RWPE1 (cell line): ENCODE data around the gene HES5.

Experiments used
- CTCF ChIA-PET: fragments of 350-600 bp; sonication (Branson Sonifier 250); formaldehyde crosslinking; extraction: SDS; loops from one replicate; lab custom pipeline; 2021; lab: Yijun Ruan, JAX
- POLR2A ChIA-PET: fragments of 400-600 bp; formaldehyde crosslinking; extraction: SDS; loops from one replicate; lab custom pipeline; 2020; ENCODE audit warnings: antibody characterized with exemption; ENCODE audit not compliant: low non-redundant PET; lab: Yijun Ruan, JAX
- DNase-seq: peaks from one replicate; pipeline ENCODE4 v3.0.0; 2012; ENCODE audit warnings: low spot score
- H3K27ac ChIP-seq: fragments of 450-650 bp; 2 replicates; pipeline ENCODE4 v1.5.1; 2017
- TF ChIP-seq, protein P1 (sequence below): fragments of 450-650 bp; conservative IDR thresholded peaks from 2 replicates; pipeline ENCODE4 v1.5.1; 2017; ENCODE audit warnings: low read depth, mild to moderate bottlenecking

The HES5 gene

DNA sequence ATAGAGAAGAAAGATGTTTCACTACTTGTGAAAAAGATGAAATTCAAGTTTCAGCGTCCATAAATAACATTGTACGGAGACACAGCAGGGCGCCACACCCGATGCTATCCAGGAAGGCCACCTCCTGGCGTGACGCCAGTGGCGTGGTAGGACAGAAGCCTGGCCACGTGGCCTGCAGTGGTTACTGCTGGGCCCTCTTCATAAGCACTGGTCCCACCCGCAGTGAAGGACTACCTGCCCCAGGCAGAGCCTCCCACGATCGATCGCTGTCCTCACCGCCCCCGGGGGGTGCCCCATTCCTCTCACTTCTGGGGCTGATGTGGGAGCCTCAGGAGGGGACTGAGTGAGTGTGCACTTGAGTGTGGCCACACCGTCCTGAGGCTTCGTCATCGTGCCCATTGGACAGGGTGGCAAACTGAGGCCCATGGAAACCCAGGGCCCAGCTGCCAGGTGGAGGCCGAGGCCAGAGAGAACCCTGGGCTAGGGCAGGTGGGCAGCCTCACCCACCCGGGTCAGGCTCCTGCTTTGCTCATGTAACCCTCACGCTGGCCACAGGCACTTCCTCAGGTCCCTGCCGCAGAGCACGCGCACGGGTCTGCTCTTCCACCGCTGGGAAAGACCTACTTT, 11.7 kb upstream of the HES5 start:
- peak overlapping the region; percentile 83 for H3K27ac ChIP-seq
- ChIA-PET POLR2A (interaction anchor here (0.6 kb wide), 1 partner anchor 52 kb away, joined by 3 read pairs; no protein-coding TSS in a partner anchor), CTCF (interaction anchor here (1.0 kb wide), 1 partner anchor 9 kb away, joined by 3 read pairs; no protein-coding TSS in a partner anchor)
- DNase-seq, result no peak
- TF ChIP-seq, protein P1, sequence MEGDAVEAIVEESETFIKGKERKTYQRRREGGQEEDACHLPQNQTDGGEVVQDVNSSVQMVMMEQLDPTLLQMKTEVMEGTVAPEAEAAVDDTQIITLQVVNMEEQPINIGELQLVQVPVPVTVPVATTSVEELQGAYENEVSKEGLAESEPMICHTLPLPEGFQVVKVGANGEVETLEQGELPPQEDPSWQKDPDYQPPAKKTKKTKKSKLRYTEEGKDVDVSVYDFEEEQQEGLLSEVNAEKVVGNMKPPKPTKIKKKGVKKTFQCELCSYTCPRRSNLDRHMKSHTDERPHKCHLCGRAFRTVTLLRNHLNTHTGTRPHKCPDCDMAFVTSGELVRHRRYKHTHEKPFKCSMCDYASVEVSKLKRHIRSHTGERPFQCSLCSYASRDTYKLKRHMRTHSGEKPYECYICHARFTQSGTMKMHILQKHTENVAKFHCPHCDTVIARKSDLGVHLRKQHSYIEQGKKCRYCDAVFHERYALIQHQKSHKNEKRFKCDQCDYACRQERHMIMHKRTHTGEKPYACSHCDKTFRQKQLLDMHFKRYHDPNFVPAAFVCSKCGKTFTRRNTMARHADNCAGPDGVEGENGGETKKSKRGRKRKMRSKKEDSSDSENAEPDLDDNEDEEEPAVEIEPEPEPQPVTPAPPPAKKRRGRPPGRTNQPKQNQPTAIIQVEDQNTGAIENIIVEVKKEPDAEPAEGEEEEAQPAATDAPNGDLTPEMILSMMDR, result no peak

DNA sequence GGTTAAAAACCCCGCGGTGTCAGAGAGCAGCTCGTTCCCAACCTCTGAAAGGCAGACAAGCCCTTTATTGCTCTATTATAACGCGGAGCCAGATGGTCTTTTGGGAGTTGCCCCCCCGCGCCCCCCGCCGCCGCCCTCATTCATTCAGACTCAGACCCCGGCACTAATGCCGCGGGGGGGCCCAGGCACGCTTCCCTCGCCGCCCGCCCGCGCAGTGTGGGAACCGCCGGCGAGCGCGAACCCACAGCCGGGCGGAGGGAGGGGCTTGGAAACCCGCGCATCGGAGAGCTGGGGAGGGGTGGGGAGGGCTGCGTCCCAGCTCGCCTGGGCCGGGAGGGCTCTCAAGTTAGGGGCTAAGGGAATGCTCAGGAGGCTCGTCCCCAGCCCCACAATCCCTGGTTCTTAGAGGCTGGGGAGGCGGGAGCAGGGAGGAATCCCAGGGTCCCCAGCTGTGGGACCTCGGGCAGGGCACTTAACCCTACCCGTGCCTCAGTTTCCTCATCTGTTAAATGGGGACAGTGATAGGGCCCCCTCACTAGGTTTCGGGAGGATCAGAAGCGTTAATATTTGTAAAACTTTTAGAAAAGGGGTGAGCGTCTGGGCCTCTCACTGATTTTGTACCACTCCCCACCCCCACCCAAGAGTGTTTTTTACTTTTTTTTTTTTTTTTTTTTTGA, 10.9 kb upstream of the HES5 start:
- CTCF ChIA-PET, result no interaction called here
- POLR2A ChIA-PET, result interaction anchor here (0.6 kb wide), 1 partner anchor 51 kb away, joined by 3 read pairs; no protein-coding TSS in a partner anchor
- no peak for DNase-seq
- TF ChIP-seq, protein P1, result no peak
- H3K27ac ChIP-seq, result peak overlapping the region; percentile 83

DNA sequence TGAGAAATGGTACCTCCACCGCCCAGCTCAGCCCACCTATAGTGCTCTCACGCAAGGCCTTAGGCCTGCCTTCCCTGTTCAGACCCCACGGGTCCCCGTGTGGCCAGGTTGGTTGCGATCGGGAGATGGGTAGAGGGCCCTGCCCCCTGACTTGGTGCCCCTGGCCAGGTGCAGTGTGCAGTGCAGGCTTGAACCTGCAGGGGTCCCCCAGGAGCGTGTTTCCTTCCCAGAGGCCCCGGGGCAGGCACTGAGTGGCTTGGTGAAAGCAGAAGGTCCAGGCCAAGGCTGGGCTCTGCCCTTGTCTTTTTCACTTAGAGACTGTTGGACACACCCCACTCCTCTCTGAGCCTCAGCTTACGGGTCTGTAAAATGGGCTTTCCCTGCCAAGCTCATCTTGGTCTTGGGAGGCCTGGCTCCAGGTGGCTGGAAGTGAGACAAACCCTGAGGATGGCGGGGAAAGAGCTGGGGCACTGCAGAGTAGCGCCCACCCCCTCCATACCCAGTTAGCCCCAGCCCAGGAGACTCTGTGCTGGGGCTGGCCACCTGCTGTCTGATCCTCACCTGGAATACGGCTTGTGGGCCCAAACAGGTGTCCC, 9.3 kb upstream of the HES5 start:
- DNase-seq, result no peak
- CTCF ChIA-PET, result interaction anchor here (0.5 kb wide), 1 partner anchor 551 kb away, joined by 3 read pairs; no protein-coding TSS in a partner anchor
- POLR2A ChIA-PET, result no interaction called here
- no peak overlapping the region for H3K27ac ChIP-seq
- TF ChIP-seq, protein P1, result no peak; the same call in 1 of the 2 replicates

DNA sequence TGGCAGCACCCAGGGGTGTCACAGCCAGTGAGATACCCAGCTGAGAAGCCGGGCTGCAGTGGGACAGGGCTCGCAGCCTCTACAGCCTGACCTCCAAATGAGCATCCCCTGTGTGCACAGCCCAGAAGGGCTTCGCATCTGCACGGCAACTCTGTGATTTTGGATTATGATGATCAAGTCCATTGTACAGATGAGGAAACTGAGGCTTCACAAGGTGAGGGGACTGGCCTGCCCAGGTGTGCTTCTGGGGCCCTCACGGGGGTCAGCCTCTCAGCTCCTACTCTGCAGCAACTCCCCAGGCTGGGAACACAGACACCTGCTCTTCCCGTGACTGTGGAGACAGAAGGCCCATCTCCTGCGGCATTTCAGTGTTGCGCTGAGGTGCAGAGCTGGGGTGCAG, 8.8 kb upstream of the HES5 start:
- ChIA-PET CTCF (no interaction called here), POLR2A (no interaction called here)

DNA sequence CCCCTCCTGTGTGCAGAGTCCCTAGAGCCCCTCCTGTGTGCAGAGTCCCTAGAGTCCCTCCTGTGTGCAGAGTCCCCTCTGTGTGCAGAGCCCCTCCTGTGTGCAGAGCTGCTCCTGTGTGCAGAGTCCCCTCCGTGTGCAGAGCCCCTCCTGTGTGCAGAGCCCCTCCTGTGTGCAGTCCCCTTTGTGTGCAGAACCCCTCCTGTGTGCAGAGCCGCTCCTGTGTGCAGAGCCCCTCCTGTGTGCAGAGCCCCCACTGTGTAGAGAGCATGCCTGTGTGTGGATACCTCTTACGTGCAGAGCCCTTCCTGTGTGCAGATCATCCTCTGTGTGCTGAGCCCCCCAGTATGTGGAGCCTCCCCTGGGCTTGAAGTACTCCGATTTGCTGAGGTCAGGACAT, 8.3 kb upstream of the HES5 start:
- no peak overlapping the region for H3K27ac ChIP-seq
- CTCF ChIA-PET, result no interaction called here
- POLR2A ChIA-PET, result no interaction called here
- TF ChIP-seq, protein P1, result no peak
- no peak for DNase-seq

More for the DNA sequence above, 8.8 kb upstream of the HES5 start:
- TF ChIP-seq, protein P1, result no peak
- DNase-seq, result no peak
- H3K27ac ChIP-seq, result no peak overlapping the region

DNA sequence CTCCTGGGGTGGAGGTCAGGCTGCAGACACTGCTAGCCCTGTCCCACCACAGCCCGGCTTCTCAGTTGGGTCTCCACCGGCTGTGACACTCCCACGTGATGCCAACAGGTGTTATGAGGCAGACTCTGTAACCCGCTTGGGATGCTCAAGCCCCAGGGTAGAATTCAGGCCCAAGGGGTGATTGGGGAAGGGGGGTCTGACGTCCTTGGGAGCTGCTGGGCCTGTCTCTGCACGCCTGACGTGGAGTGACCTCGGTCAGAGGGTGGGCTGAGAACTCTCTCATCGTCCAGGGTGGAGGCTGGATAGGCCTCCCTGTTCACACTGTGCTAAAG, 7.7 kb upstream of the HES5 start:
- ChIA-PET POLR2A (no interaction called here), CTCF (interaction anchor here (0.7 kb wide), 1 partner anchor 472 kb away, joined by 3 read pairs; no protein-coding TSS in a partner anchor)
- TF ChIP-seq, protein P1, result no peak
- H3K27ac ChIP-seq, result peak overlapping the region; percentile 93
- DNase-seq, result no peak
